Measurements from ENCODE around the gene GZMM. TPM values are rescaled to one million over a fixed set of nuclear protein-coding genes. Genes with fewer than 3 reads are reported as not detected.
A peak's percentile ranks its signal among the peaks of the same experiment; 100 is the strongest.

GZMM gene
- total and polyA plus RNA-seq, 2 of the 13 experiments (the other 11 are each of a cell fraction or from before 2014, with no cell fraction given) = 0.07 TPM; not detected in 1

GRCh38 chr19:584240-585001 lies 40.6 kb downstream of the GZMM start (continued):
- TF ChIP-seq ZNF281 (CRISPR knock-in tag; IDR thresholded peaks at IDR 0.05; ENCODE audit: borderline replicate concordance) (peak; percentile 30; the same call in 1 of the 2 replicates), KDM1A (CRISPR knock-in tag; IDR thresholded peaks at IDR 0.05) (no peak), ZNF713 (CRISPR knock-in tag; IDR thresholded peaks at IDR 0.05) (0 out of 2 replicates have a peak, but pooled peaks have one; percentile 30), KLF9 (CRISPR knock-in tag; IDR thresholded peaks at IDR 0.05; ENCODE audit: low read depth) (peak; percentile 37; the same call in 1 of the 2 replicates), TRIM22 (IDR thresholded peaks at IDR 0.05) (no peak), ATF2 (CRISPR knock-in tag; IDR thresholded peaks at IDR 0.05) (peak; percentile 39; the same call in 1 of the 2 replicates), ZSCAN9 (CRISPR knock-in tag; IDR thresholded peaks at IDR 0.05; ENCODE audit: borderline replicate concordance) (0 out of 2 replicates have a peak, but pooled peaks have one; percentile 28), BORCS8-MEF2B (CRISPR knock-in tag; IDR thresholded peaks at IDR 0.05) (peak; percentile 57; the same call in 1 of the 2 replicates), KLF6 (CRISPR knock-in tag; IDR thresholded peaks at IDR 0.05) (0 out of 2 replicates have a peak, but pooled peaks have one; percentile 50), ZNF552 (CRISPR knock-in tag; IDR thresholded peaks at IDR 0.05; ENCODE audit: borderline replicate concordance) (no peak), PRMT3 (CRISPR knock-in tag; IDR thresholded peaks at IDR 0.05; ENCODE audit: borderline replicate concordance, low read depth) (peak; percentile 60; the same call in 1 of the 2 replicates), ZMYM4 (CRISPR knock-in tag; IDR thresholded peaks at IDR 0.05) (no peak; the same call in 1 of the 2 replicates), ATF7 (IDR thresholded peaks at IDR 0.05) (no peak), ATF7 (CRISPR knock-in tag; IDR thresholded peaks at IDR 0.05) (no peak), KDM5B (CRISPR knock-in tag; IDR thresholded peaks at IDR 0.05; ENCODE audit: borderline replicate concordance) (peak; percentile 59; the same call in 1 of the 2 replicates), ZNF605 (CRISPR knock-in tag; IDR thresholded peaks at IDR 0.05) (peak; percentile 40; the same call in 1 of the 2 replicates), ZSCAN29 (CRISPR knock-in tag; conservative IDR thresholded peaks at IDR 0.05) (no peak), ZNF503 (CRISPR knock-in tag; IDR thresholded peaks at IDR 0.05) (peak; percentile 42; the same call in 1 of the 2 replicates), GATAD2A (CRISPR knock-in tag; IDR thresholded peaks at IDR 0.05) (peak; percentile 55; the same call in 1 of the 2 replicates), MEIS1 (CRISPR knock-in tag; IDR thresholded peaks at IDR 0.05; ENCODE audit: borderline replicate concordance) (0 out of 2 replicates have a peak, but pooled peaks have one; percentile 28), ZNF12 (CRISPR knock-in tag; IDR thresholded peaks at IDR 0.05) (no peak)

Data from HepG2 (cell line).